T-cell (primary cell): ENCODE measurements around the gene APOC1. TPM values are rescaled to one million over a fixed set of nuclear protein-coding genes. Genes with fewer than 3 reads are reported as not detected.
"Not testable (repeated sequence)": the region's sequence is repeated elsewhere in the genome, so short reads cannot be mapped to it uniquely, and the experiment has no call there.

Experiments
- ATAC-seq, 4 experiments: fragments of 200-7000 bp in 3 of 4; fragments of 150-1000 bp in 1 of 4; cut with Tn5 transposase; replicated peaks in 1 of 4; 1 replicate in 3 of 4; 2 replicates in 1 of 4; pipeline ENCODE4 v1.10.0; 2021; ENCODE audit warnings: moderate library complexity in 3 of 4, mild to moderate bottlenecking in 2 of 4, moderate number of reproducible peaks in 1 of 4
- CTCF ChIA-PET, 2 donors: fragments of 300-600 bp; sonication (Branson Sonifier 250); formaldehyde crosslinking; loops; one replicate each; lab custom pipeline; 2022; ENCODE audit warnings: antibody characterized with exemption in 2 of 2; lab: Charles Lee
- POLR2A ChIA-PET, 2 donors: fragments of 300-600 bp; sonication (Branson Sonifier 250); formaldehyde crosslinking; loops; one replicate each; lab custom pipeline; 2022; ENCODE audit warnings: antibody characterized with exemption in 2 of 2; lab: Charles Lee
- DNase-seq, 35 experiments: peaks; one replicate each; pipeline versions ENCODE4 v3.0.0 to v3.0.0-alpha.2; 2013 to 2023
- H3K27ac ChIP-seq: one replicate; pipeline ENCODE4 v1.5.1; 2013; ENCODE audit warnings: low read length
- H3K27me3 ChIP-seq, 2 experiments: replicated peaks in 1 of 2; 1 replicate in 1 of 2; 2 replicates in 1 of 2; pipeline versions ENCODE4 v1.6.1 to v1.7.0; 2013; ENCODE audit warnings: low read length in 1 of 2, mixed read lengths in 1 of 2; ENCODE audit not compliant: control insufficient read depth in 2 of 2, insufficient read depth in 2 of 2; ENCODE audit errors: extremely low read depth in 1 of 2
- H3K36me3 ChIP-seq, 2 donors: 1 replicate in 1 of 2; 2 replicates in 1 of 2; pipeline versions ENCODE4 v1.6.1 to v1.7.0; 2013; ENCODE audit warnings: low read length in 1 of 2; ENCODE audit not compliant: control insufficient read depth in 2 of 2, insufficient read depth in 1 of 2; ENCODE audit errors: extremely low read depth in 1 of 2
- H3K4me1 ChIP-seq, 2 experiments: 1 replicate in 1 of 2; 2 replicates in 1 of 2; pipeline versions ENCODE4 v1.6.1 to v1.7.0; 2013; ENCODE audit warnings: low read length in 2 of 2, mixed read lengths in 1 of 2; ENCODE audit not compliant: insufficient read depth in 2 of 2, control insufficient read depth in 1 of 2; ENCODE audit errors: extremely low read depth in 1 of 2
- H3K4me3 ChIP-seq, 2 donors: 1 replicate in 1 of 2; 2 replicates in 1 of 2; pipeline versions ENCODE4 v1.5.1 to v1.7.0; 2013; ENCODE audit warnings: mild to moderate bottlenecking in 2 of 2, low read length in 1 of 2, moderate library complexity in 1 of 2; ENCODE audit not compliant: control insufficient read depth in 1 of 2; ENCODE audit errors: extremely low read depth in 1 of 2
- H3K9me3 ChIP-seq: 2 replicates; pipeline ENCODE4 v1.7.0; 2013
- H3K27ac Mint-ChIP-seq, 2 donors: one replicate each; pipeline ENCODE4 v1.8.0; 2020 to 2021; ENCODE audit warnings: mild to moderate bottlenecking in 2 of 2, mixed read lengths in 2 of 2
- H3K27me3 Mint-ChIP-seq, 2 donors: one replicate each; pipeline ENCODE4 v1.8.0; 2021 to 2022; ENCODE audit warnings: mixed read lengths in 2 of 2
- H3K36me3 Mint-ChIP-seq: one replicate; pipeline ENCODE4 v1.8.0; 2021; ENCODE audit warnings: mixed read lengths
- H3K4me1 Mint-ChIP-seq, 3 donors: one replicate each; pipeline ENCODE4 v1.8.0; 2020 to 2022; ENCODE audit warnings: mixed read lengths in 3 of 3, mild to moderate bottlenecking in 1 of 3
- H3K4me3 Mint-ChIP-seq, 3 donors: one replicate each; pipeline ENCODE4 v1.8.0; 2020 to 2022; ENCODE audit warnings: mild to moderate bottlenecking in 3 of 3, mixed read lengths in 3 of 3, moderate library complexity in 3 of 3
- H3K9me3 Mint-ChIP-seq, 3 donors: one replicate each; pipeline ENCODE4 v1.8.0; 2020 to 2022; ENCODE audit warnings: mixed read lengths in 3 of 3
- WGBS: methylation state at CpG from one replicate; pipeline ENCODE4 v1.1.5; 2013; ENCODE audit warnings: missing lambda C conversion rate; ENCODE audit not compliant: insufficient coverage; 5-methylcytosine and 5-hydroxymethylcytosine counted together
- total RNA-seq, 35 experiments: library from RNA in 6 of 35; stranded (reverse) in 6 of 35; fragments of 120-200 nt in 1 of 35; gene quantifications; one replicate each; pipeline versions ENCODE4 v1.2.1 to v1.2.4 and lab custom pipeline; 2013 to 2026

APOC1 gene
- total RNA-seq, 5 donors from 2014 or later (not counting 1 experiment from before 2014, with no cell fraction given): 2.8 to 8.5 (median 3.9) TPM; not detected in 2

- 67% methylated on average over 2 of the region's 8 CpGs for whole genome bisulfite sequencing
- CTCF ChIA-PET: no interaction called here
- Histone ChIP-seq H3K27ac (no peak overlapping the region), H3K4me3 (no peak overlapping the region), H3K4me1 (peaks cover 0 to 6% of the 10 kb centered on the region in 2 experiments), H3K36me3 (no peaks in the 10 kb centered on the region), H3K27me3 (peaks cover 0 to 39% of the 10 kb centered on the region in 2 experiments), H3K9me3 (no peaks in the 10 kb centered on the region)
- Mint-ChIP-seq H3K4me3 (no peak overlapping the region), H3K4me1 (peaks cover 5 to 8% (median 5%) of the 10 kb centered on the region in 3 donors), H3K27ac (no peak overlapping the region), H3K9me3 (no peaks in the 10 kb centered on the region), H3K27me3 (peaks cover 18 to 22% of the 10 kb centered on the region in 2 donors), H3K36me3 (no peaks in the 10 kb centered on the region)
- DNase-seq: no peak
- POLR2A ChIA-PET: no interaction called here
- no peak for ATAC-seq
Measured at GRCh38 chr19:44924243-44924725, 9.9 kb downstream of the APOC1 start.

DNA sequence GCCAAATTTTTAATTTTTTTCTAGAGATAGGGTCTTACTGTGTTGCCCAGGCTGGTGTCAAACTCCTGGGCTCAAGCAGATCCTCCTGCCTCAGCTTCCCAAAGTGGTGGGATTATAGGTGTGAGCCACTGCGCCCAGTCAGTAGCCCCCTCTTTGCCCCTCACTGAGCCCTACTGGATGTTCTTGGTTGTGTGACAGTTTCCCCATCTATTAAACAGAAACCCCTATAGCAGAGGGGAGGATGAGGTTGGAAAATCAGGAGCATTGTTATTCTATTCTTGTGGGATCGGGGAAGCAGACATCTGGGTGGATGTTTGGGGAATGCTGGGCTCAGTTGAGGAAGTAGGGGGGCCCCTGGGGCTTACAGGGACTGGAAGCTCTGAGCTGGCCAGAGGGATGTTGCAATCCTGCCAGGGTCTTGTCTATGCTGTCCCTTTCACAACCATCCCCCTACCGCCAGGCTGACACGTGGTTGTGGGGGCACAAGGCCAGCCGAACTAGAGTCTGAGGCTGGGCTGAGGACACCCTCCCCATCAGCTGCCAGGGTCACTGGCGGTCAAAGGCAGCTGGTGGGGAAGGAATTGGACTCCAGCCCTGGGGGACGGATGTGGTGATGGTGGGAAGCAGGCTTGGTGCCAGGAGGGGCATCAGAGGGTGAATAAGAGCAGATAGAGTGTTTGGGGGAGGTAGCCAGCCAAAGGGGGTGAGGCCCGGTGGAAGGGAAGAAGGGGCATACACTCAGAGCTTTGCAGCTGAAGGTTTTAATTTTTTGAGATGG is 10.9 kb downstream of the APOC1 start:
- POLR2A ChIA-PET: interaction anchor here in 1 of 2 donors (0.6 kb wide), 1 partner anchor 19 kb away, joined by 17 read pairs; the partner anchor contains the start of gene APOE
- H3K27ac Mint-ChIP-seq: no peak overlapping the region
- no peak for ATAC-seq

DNA sequence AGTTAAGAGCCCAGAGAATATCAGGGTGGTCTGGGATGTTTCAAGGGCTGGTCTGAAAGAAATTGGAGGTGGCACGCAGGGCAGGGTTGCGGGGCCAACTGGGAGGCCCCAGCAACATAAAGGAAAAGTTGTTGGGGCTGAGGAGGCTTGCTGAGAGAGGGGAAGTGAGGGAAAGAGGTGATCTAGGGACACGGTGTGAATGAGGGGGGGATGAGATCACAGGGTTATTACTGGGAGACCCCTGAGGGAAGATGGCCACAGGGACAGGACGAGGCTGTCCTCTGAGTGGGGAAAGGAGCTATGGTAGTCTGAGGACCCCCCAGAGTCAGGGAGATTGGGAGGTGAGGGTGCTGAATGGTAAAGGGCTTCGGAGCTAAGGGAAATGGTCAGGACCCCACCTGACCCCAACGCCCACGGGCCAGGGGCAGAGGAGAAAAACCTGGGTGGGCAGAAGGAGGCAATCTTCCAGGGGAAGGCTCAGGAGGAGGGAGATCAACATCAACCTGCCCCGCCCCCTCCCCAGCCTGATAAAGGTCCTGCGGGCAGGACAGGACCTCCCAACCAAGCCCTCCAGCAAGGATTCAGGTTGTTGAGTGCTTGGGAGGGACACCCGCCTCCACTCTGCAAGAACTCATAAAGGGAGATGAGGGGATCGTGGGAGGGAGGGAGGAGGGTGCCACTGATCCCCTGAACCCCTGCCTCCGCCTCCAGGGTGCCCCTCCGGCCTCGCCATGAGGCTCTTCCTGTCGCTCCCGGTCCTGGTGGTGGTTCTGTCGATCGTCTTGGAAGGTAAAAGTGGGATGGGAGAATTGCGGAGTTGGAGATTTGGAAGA is 12.1 kb downstream of the APOC1 start:
- Mint-ChIP-seq H3K27ac (peak overlapping the region; percentile 31 to 66), H3K27me3 (peaks cover 21 to 22% of the 10 kb centered on the region in 2 donors), H3K4me3 (peak overlapping the region in 1 of 3 donors; percentile 52)
- H3K9me3 ChIP-seq, DNase-seq, H3K4me1 ChIP-seq, H3K4me1 Mint-ChIP-seq, H3K27ac ChIP-seq, H3K36me3 ChIP-seq, H3K9me3 Mint-ChIP-seq, POLR2A ChIA-PET, H3K36me3 Mint-ChIP-seq, CTCF ChIA-PET, H3K4me3 ChIP-seq: not testable (repeated sequence)
- peak in 1 of 4 experiments; percentile 24 for ATAC-seq
- 74% methylated on average over 4 of the region's 19 CpGs for WGBS
- H3K27me3 ChIP-seq: peaks cover 0 to 39% of the 10 kb centered on the region in 2 experiments

More for the DNA sequence above, 10.9 kb downstream of the APOC1 start:
- no peaks in the 10 kb centered on the region for H3K9me3 Mint-ChIP-seq
- peaks cover 21 to 22% of the 10 kb centered on the region in 2 donors for H3K27me3 Mint-ChIP-seq
- peaks cover 0 to 6% of the 10 kb centered on the region in 2 experiments for H3K4me1 ChIP-seq
- H3K36me3 ChIP-seq: no peaks in the 10 kb centered on the region
- CTCF ChIA-PET: no interaction called here
- peaks cover 5 to 8% (median 5%) of the 10 kb centered on the region in 3 donors for H3K4me1 Mint-ChIP-seq
- no peak overlapping the region for H3K4me3 Mint-ChIP-seq
- no peaks in the 10 kb centered on the region for H3K36me3 Mint-ChIP-seq
- H3K4me3 ChIP-seq: no peak overlapping the region
- WGBS: 11% methylated on average over 2 of the region's 8 CpGs
- no peak for DNase-seq
- H3K27ac ChIP-seq: no peak overlapping the region
- H3K9me3 ChIP-seq: no peaks in the 10 kb centered on the region
- peaks cover 0 to 39% of the 10 kb centered on the region in 2 experiments for H3K27me3 ChIP-seq

DNA sequence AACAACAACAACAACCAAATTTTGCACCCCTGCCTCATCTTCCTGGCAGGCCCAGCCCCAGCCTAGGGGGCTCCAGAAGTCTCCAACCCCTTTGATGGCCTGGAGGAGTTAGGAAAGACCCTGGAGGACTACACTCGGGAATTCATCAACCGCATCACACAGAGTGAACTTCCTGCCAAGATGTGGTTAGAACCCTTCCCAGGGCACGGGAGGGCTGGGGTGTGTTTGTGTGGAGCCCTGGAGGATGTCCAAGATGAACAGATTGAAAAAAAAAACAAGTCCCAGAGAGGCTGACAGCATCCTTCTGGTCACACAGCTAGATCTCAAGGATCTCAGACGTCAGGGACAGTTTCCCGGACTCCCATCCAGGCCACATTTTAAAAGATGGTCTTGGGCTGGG is 13.3 kb downstream of the APOC1 start:
- H3K27ac ChIP-seq: no peak overlapping the region
- POLR2A ChIA-PET: no interaction called here
- DNase-seq: no peak
- peaks cover 21 to 22% of the 10 kb centered on the region in 2 donors for H3K27me3 Mint-ChIP-seq
- no peak for ATAC-seq
- H3K4me3 Mint-ChIP-seq: no peak overlapping the region
- no peaks in the 10 kb centered on the region for H3K9me3 ChIP-seq
- no peak overlapping the region for H3K27ac Mint-ChIP-seq
- no peak overlapping the region for H3K4me3 ChIP-seq
- peaks cover 5 to 8% (median 5%) of the 10 kb centered on the region in 3 donors for H3K4me1 Mint-ChIP-seq
- H3K9me3 Mint-ChIP-seq: no peaks in the 10 kb centered on the region
- 72% methylated on average over 2 of the region's 5 CpGs for WGBS
- no peaks in the 10 kb centered on the region for H3K36me3 Mint-ChIP-seq
- H3K36me3 ChIP-seq: no peaks in the 10 kb centered on the region
- H3K27me3 ChIP-seq: peaks cover 0 to 39% of the 10 kb centered on the region in 2 experiments
- CTCF ChIA-PET: no interaction called here
- H3K4me1 ChIP-seq: peaks cover 0 to 6% of the 10 kb centered on the region in 2 experiments

- H3K4me3 Mint-ChIP-seq: no peak overlapping the region
- no peaks in the 10 kb centered on the region for H3K36me3 ChIP-seq
- ATAC-seq (no peak), DNase-seq (no peak)
- H3K4me3 ChIP-seq: no peak overlapping the region
- CTCF ChIA-PET: no interaction called here
- H3K9me3 Mint-ChIP-seq: no peaks in the 10 kb centered on the region
- H3K27ac ChIP-seq: no peak overlapping the region
- peaks cover 0 to 6% of the 10 kb centered on the region in 2 experiments for H3K4me1 ChIP-seq
- H3K4me1 Mint-ChIP-seq: peaks cover 5 to 8% (median 5%) of the 10 kb centered on the region in 3 donors
- peaks cover 20% of the 10 kb centered on the region in 2 donors for H3K27me3 Mint-ChIP-seq
- H3K27ac Mint-ChIP-seq: no peak overlapping the region
- POLR2A ChIA-PET: no interaction called here
- no peaks in the 10 kb centered on the region for H3K36me3 Mint-ChIP-seq
- 91% methylated on average over 6 of the region's 7 CpGs for WGBS
- peaks cover 0 to 32% of the 10 kb centered on the region in 2 experiments for H3K27me3 ChIP-seq
- H3K9me3 ChIP-seq: no peaks in the 10 kb centered on the region
Measured at GRCh38 chr19:44930088-44930487, 15.7 kb downstream of the APOC1 start.

DNA sequence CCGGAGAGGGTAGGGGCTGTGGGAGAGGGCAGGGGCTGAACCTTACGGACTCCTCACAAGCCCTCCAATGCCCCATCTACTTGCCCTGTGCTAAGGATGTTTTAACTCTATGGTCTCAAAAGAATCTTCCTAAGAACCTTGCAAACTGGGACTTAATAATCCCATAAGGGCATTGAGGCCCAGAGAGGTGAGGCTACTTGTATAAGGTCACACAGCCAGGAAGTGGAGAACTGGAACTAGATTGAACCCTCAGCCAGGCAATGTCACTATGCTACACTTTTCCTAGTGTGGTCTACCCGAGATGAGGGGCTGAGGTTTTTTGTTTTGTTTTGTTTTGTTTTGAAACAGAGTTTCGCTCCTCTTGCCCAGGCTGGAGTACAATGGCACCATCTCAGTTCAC is 17.1 kb downstream of the APOC1 start:
- H3K9me3 ChIP-seq: no peaks in the 10 kb centered on the region
- H3K4me1 ChIP-seq: peaks cover 0 to 6% of the 10 kb centered on the region in 2 experiments
- no peak for ATAC-seq
- H3K27me3 ChIP-seq: peaks cover 0 to 21% of the 10 kb centered on the region in 2 experiments
- H3K9me3 Mint-ChIP-seq: no peaks in the 10 kb centered on the region
- H3K27ac Mint-ChIP-seq: no peak overlapping the region
- ChIA-PET CTCF (no interaction called here), POLR2A (no interaction called here)
- WGBS: 80% methylated on average over 1 of the region's 4 CpGs
- H3K4me1 Mint-ChIP-seq: peaks cover 5% of the 10 kb centered on the region in 3 donors
- peaks cover 7 to 8% of the 10 kb centered on the region in 2 donors for H3K27me3 Mint-ChIP-seq
- no peak for DNase-seq
- H3K36me3 Mint-ChIP-seq: no peaks in the 10 kb centered on the region
- no peak overlapping the region for H3K4me3 Mint-ChIP-seq
- no peaks in the 10 kb centered on the region for H3K36me3 ChIP-seq
- H3K27ac ChIP-seq: no peak overlapping the region
- H3K4me3 ChIP-seq: no peak overlapping the region
